OCI-LY3 (cell line): Measurements from ENCODE around the gene TARDBP.

ENCODE experiments used
- H2AFZ ChIP-seq: fragments of 200-600, 300-600 bp; shearing (Covaris generic); 2 replicates; pipeline ENCODE4 v1.6.0; 2014; ENCODE audit warnings: antibody characterized with exemption, low read depth, low read length
- H3K27ac ChIP-seq: fragments of 200-600, 300-600 bp; sonication (generic); 2 replicates; pipeline ENCODE4 v1.5.1; 2014; ENCODE audit warnings: mild to moderate bottlenecking, low read length, moderate library complexity, mixed read lengths
- H3K27me3 ChIP-seq: fragments of 200-600, 300-600 bp; sonication (generic); 2 replicates; pipeline ENCODE4 v1.6.1; 2014; ENCODE audit warnings: low read depth, low read length, mixed read lengths
- H3K36me3 ChIP-seq: fragments of 200-600, 300-600 bp; sonication (generic); replicated peaks from 2 replicates; pipeline ENCODE3; 2014; ENCODE audit warnings: low read depth, low read length, mixed read lengths
- H3K4me1 ChIP-seq: fragments of 300-600, 200-600 bp; sonication (generic); 2 replicates; pipeline ENCODE4 v1.6.1; 2014; ENCODE audit warnings: low read length, mixed read lengths
- H3K4me2 ChIP-seq: fragments of 200-600, 300-600 bp; sonication (generic); 2 replicates; pipeline ENCODE4 v1.6.1; 2014; ENCODE audit warnings: low read length, mixed read lengths
- H3K4me3 ChIP-seq: fragments of 300-600, 200-600 bp; sonication (generic); 2 replicates; pipeline ENCODE4 v1.5.1; 2014; ENCODE audit warnings: antibody characterized with exemption, mild to moderate bottlenecking, low read length, moderate library complexity
- H3K79me2 ChIP-seq: fragments of 300-600, 200-600 bp; shearing (Covaris generic); 2 replicates; pipeline ENCODE4 v1.6.1; 2014; ENCODE audit warnings: mild to moderate bottlenecking, low read length, mixed read lengths
- H3K9ac ChIP-seq: fragments of 300-600, 200-600 bp; shearing (Covaris generic); 2 replicates; pipeline ENCODE4 v1.6.0; 2014; ENCODE audit warnings: mild to moderate bottlenecking, low read length, moderate library complexity
- H3K9me3 ChIP-seq: fragments of 200-600, 300-600 bp; shearing (Covaris generic); 2 replicates; pipeline ENCODE4 v1.6.1; 2014; ENCODE audit warnings: low read length, mixed read lengths; ENCODE audit not compliant: insufficient read depth
- H4K20me1 ChIP-seq: fragments of 200-600, 300-600 bp; sonication (generic); 2 replicates; pipeline ENCODE4 v1.6.1; 2016; ENCODE audit warnings: low read length, mixed read lengths; ENCODE audit not compliant: insufficient read depth
- CTCF ChIP-seq: fragments of 200-600, 300-600 bp; sonication (generic); IDR thresholded peaks from 2 replicates; pipeline ENCODE4 v1.5.1; 2014; ENCODE audit warnings: antibody characterized with exemption, low read length, low read depth
- EZH2phosphoT487 ChIP-seq: fragments of 200-600 bp; shearing (Covaris generic); IDR thresholded peaks from 2 replicates; pipeline ENCODE4 v1.6.1; 2018; ENCODE audit warnings: antibody characterized with exemption, mixed run types, low read depth

Gene TARDBP

DNA sequence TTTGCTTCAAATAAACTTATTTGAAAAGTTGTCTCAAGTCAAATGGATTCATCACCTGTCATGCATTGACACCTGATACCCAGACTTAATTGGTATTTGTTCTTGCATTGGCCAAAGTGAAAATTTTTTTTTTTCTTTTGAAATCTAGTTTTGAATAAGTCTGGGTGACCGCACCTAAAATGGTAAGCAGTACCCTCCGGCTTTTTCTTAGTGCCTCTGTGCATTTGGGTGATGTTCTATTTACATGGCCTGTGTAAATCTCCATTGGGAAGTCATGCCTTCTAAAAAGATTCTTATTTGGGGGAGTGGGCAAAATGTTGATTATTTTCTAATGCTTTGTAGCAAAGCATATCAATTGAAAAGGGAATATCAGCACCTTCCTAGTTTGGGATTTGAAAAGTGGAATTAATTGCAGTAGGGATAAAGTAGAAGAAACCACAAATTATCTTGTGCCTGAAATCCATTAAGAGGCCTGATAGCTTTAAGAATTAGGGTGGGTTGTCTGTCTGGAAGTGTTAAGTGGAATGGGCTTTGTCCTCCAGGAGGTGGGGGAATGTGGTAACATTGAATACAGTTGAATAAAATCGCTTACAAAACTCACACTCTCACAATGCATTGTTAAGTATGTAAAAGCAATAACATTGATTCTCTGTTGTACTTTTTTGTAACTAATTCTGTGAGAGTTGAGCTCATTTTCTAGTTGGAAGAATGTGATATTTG, 11.9 kb downstream of the TARDBP start:
- Histone ChIP-seq H3K27ac (peak overlapping the region; percentile 28; the same call in 1 of the 2 replicates), H3K27me3 (no peaks in the 10 kb centered on the region), H3K4me1 (peaks cover 13% of the 10 kb centered on the region), H2AFZ (no peak overlapping the region), H3K4me2 (peak overlapping the region; percentile 26), H4K20me1 (peaks cover 7% of the 10 kb centered on the region; the same call in 1 of the 2 replicates), H3K4me3 (no peak overlapping the region), H3K9me3 (no peaks in the 10 kb centered on the region), H3K79me2 (no peaks in the 10 kb centered on the region), H3K9ac (no peak overlapping the region), H3K36me3 (peaks cover 29% of the 10 kb centered on the region)
- no peak for TF ChIP-seq CTCF
- TF ChIP-seq EZH2phosphoT487 = no peak

- Histone ChIP-seq H3K4me1 (peaks cover 13% of the 10 kb centered on the region), H4K20me1 (peaks cover 7% of the 10 kb centered on the region; the same call in 1 of the 2 replicates), H3K9me3 (no peaks in the 10 kb centered on the region), H3K36me3 (peaks cover 29% of the 10 kb centered on the region), H3K27me3 (no peaks in the 10 kb centered on the region), H2AFZ (no peak overlapping the region), H3K9ac (no peak overlapping the region), H3K4me2 (peak overlapping the region; percentile 26), H3K4me3 (no peak overlapping the region), H3K27ac (peak overlapping the region; percentile 28; the same call in 1 of the 2 replicates), H3K79me2 (no peaks in the 10 kb centered on the region)
- TF ChIP-seq CTCF (no peak), EZH2phosphoT487 (no peak)
Observed at GRCh38 chr1:11024874-11025203, 12.4 kb downstream of the TARDBP start.

DNA sequence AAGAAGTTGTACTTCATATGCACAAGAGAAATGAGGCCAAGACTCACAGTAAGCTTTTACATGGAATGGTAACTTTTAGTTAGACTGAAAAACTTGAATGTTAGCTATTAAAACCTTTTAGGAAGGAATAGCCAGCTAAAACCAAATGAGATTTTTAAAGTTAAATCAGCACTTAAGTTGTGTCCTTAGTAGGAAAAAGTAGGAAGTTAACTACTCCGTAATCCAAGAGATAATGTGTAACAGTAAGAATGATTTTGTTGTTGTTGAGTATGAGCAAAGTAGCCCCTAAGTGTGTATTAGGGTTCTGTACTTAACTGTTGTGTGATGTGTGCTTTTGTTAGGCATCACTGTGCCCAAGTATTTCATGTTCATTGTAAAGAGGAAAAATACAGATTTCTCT, 13.2 kb downstream of the TARDBP start:
- peaks cover 30% of the 10 kb centered on the region for H3K36me3 ChIP-seq
- H3K4me3 ChIP-seq = no peak overlapping the region
- peaks cover 7% of the 10 kb centered on the region; the same call in 1 of the 2 replicates for H4K20me1 ChIP-seq

GRCh38 chr1:11026052-11026451, 13.6 kb downstream of the TARDBP start:
- no peak overlapping the region for H3K27ac ChIP-seq
- H3K4me1 ChIP-seq = peaks cover 13% of the 10 kb centered on the region
- no peaks in the 10 kb centered on the region for H3K27me3 ChIP-seq
- no peak overlapping the region for H3K4me2 ChIP-seq
- H4K20me1 ChIP-seq = peaks cover 7% of the 10 kb centered on the region; the same call in 1 of the 2 replicates
- H3K9ac ChIP-seq = no peak overlapping the region
- no peaks in the 10 kb centered on the region for H3K79me2 ChIP-seq
- H2AFZ ChIP-seq = no peak overlapping the region
- no peak overlapping the region for H3K4me3 ChIP-seq
- peaks cover 30% of the 10 kb centered on the region for H3K36me3 ChIP-seq
- no peak for TF ChIP-seq EZH2phosphoT487
- no peak for TF ChIP-seq CTCF
- H3K9me3 ChIP-seq = no peaks in the 10 kb centered on the region

More for the DNA sequence above, 13.2 kb downstream of the TARDBP start:
- Histone ChIP-seq H3K79me2 (no peaks in the 10 kb centered on the region), H3K27me3 (no peaks in the 10 kb centered on the region), H3K27ac (no peak overlapping the region), H3K9ac (no peak overlapping the region), H3K9me3 (no peaks in the 10 kb centered on the region), H3K4me1 (peaks cover 13% of the 10 kb centered on the region), H3K4me2 (no peak overlapping the region), H2AFZ (no peak overlapping the region)
- TF ChIP-seq EZH2phosphoT487 = no peak
- TF ChIP-seq CTCF = no peak
